GM18519 (cell line): Measurements from ENCODE around the gene TTL.
A peak's percentile ranks its signal among the peaks of the same experiment; 100 is the strongest.

Experiments
- ATAC-seq: cut with Tn5 transposase; IDR thresholded peaks from one replicate; pipeline ENCODE4 v1.9.1; 2021; ENCODE audit warnings: mild to moderate bottlenecking, moderate library complexity; ENCODE audit not compliant: unreplicated experiment, low FRiP score

The TTL gene

DNA sequence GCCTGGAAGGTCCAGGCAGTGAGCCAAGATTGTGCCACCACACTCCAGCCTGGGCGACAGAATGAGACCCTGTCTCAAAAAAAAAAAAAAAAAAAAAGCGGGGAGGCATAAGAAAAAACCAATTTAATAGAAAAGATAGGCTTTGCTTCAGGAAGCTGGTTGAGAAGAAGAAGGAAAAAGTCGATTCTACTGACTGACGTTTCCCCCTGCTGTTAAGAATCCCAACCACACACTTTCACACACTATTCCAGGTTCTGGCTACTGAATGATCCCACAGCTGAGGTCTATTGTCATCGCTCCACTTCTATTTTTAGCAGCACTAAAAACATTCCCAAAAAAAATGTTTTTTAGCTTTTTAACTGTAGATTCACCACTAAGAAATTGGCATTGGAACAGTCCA is 95.8 kb downstream of the TTL start:
- no peak for ATAC-seq

DNA sequence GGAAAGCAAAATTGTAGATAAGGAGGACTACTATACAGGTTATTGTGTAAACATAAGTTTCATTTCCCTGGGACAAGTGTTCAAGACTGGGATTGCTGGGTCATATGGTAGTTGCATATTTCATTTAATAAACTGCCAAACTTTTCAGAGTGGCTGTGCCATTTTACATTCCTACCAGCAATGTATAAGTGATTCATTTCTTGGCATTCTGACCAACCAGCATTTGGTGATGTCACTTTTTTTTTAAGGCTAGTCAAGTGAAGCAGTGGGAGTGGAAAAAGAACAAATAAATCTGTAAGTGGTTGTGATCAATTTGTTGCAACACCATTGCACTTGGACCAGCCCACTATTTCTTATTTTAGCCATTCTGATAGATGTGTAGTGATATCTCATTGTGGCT is 97.3 kb downstream of the TTL start:
- ATAC-seq, result no peak

DNA sequence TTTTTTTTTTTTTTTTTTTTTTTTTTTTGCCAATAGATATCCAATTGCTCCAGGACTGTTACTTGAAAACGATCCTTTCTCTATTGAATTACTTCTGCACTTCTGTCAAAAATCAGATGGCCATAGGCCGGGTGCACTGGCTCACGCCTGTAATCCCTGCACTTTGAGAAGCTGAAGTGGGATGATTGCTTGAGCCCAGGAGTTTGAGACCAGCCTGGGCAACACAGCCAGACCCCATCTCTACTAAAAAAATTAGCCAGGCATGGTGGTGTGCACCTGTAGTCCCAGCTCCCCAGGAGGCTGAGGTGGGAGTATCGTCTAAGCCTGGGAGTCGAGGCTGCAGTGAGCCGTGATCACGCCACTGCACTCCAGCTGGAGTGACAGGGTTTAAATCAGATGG is 98.1 kb downstream of the TTL start:
- no peak for ATAC-seq

DNA sequence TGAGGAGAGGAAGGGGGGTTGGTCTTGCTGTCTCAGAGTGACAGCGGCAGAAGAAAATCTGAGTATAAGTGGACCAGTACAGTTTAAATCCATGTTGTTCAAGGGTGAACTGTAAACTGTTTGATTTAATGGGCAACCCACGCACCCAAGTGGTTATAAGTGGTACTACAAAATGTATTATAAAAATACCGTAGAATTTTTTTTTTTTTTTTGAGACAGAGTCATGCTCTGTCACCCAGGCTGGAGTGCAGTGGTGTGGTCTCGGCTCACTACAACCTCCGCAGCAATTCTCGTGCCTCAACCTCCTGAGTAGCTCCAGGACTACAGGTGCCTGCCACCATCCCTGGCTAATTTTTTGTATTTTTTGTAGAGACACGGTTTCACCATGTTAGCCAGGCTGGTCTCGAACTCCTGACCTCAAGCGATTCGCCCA is 100.4 kb downstream of the TTL start:
- no peak for ATAC-seq

DNA sequence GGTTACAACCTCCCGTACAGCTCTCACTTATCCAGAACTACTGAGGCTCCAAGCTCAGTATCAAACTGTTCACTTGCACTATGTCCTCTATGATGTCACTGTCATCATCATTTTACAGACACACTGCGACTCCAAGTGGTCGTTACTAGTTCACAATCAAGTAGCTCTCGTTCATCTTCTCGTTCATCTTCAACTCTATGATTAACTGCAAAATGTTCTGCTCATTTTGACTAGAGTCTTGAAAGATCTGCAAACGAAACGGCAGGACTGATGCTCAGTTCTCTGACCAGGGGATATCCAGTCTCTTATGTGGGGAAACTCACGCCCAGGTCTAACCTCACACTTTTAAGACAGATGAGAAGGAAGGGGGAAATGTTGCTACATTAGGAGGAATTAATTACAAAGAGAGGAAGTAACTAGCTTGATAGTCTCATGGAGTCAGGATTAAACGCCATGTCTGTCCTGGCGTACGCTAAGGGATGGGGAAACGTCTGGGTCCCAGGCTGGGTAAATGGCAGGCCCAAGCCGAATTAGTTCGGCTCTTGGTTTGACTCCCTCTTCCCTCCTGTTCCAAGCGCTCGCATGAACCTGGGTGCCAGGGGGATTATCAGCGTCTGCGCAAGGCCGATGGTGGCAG is 101.7 kb downstream of the TTL start:
- ATAC-seq, result no peak

DNA sequence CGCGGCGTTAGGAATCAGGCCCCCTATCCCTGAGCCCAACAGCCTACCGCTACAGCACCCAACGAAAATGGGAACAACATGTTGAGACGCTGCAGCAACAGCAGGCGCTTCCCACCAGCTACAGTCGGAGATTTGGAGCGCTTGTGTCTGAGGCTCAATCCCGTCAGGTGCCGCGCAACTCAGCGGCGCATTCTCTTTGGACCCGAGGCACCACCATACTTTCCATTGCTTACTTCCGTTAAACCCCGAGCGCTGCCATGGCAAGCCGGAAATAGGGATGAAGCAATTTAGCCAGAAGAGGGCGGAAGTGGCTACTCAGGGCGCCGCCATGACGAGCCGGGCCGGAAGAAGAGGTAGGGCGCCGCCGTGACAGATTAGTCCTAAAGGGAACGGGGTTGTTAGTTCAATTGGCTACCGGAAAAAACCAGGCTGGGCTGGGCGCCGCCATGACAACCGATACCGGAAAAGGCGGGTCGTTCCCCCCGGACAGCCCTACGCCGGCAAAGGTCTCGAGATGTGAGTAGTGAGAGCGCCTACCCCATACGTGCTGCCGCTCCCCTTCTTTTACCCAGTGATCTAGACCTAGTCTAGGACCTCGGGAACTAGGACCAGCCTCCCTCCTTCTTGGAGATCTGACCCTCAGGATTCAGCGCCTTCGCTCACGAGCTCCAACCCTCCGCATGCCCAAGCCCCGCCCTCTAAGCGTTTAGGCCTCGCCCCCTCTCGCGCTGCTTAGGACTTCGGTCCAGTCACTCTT is 102.4 kb downstream of the TTL start, which contains the start of gene CHCHD5:
CHCHD5 (plus strand) TSS at position 476 of the 757 bp plus-strand sequence; CDS start at position 515, 39 bp downstream.
- peak; percentile 75 for ATAC-seq

DNA sequence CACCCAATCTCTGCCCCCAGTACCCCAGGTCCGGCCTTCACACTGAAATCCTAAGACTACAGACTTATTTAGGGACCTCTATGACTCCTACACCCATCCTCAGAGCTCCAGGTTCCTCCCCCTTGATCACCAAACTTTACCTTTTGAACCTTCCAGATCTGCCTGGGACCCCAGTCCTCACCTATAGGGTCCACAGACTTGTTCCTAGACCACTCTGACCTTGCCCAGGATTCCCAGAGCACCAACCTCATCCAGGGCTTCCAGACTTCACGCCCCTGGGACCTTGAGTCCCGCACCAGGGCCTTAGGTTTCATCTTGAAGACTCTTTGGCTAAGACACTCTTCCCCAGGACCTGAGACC is 102.9 kb downstream of the TTL start:
- ATAC-seq, result no peak

DNA sequence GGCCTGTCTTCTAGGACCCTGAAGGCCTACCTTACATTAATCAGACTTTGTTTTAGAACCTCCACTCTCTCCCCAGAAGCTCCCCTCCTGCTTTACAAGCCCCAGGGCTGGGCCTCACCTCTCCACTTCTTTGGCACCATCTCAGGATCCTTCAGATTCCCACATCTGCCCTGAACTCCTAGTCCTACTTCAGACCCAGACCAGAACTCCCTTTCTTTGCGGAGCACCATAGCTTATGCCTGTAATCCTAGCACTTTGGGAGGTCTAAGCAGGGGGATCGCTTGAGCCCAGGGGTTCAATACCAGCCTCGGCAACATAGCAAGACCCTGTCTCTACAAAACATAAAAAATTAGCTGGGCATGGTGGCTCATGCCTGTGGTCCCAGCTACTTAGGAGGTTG is 103.4 kb downstream of the TTL start:
- no peak for ATAC-seq

DNA sequence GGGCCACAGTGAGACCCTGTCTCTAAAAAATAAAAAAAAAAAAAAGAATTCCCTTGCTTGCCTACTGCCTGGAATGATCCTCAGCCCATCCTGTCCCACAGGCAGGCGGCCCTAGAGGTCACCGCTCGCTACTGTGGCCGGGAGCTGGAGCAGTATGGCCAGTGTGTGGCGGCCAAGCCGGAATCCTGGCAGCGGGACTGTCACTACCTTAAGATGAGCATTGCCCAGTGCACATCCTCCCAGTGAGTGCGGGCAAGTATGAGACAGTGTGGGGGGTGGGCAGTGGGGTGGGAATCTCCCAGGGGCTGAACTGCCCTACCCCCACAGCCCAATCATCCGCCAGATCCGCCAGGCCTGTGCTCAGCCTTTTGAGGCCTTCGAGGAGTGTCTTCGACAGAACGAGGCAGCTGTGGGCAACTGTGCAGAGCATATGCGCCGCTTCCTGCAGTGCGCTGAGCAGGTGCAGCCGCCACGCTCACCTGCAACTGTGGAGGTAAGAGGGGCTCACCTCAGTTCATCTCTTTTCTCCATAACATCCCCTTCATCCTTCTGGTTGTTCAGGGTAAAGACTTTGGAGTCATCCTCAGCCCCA is 104.0 kb downstream of the TTL start:
- no peak for ATAC-seq

DNA sequence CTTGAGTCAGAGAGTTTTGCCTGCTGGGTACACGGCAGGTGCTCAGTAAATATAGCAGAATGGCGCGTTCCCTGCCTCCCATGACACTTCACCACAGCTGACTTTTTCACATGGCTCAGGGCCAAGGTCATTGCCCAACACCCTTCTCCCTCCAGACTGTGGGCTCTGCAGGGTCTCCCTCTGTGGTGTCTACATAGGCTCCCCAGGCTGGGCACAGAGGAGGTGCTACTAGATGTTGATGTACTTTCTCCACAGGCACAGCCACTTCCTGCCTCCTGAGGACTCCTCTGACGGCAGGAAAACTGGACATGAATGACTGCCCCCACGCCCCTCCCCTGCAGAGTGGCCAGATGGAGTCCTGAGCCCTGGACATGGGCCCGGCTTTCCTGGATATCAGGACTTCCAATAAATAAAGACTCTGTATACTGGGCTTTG is 106.7 kb downstream of the TTL start:
- ATAC-seq, result no peak
